ENCODE measurements around the gene C19orf38. TPM values are rescaled to one million over a fixed set of nuclear protein-coding genes. Genes with fewer than 3 reads are reported as not detected.

Gene C19orf38
- total and polyA plus RNA-seq, 2 of the 4 experiments (the other 2 are of a cell fraction), result 0.18 to 0.19 TPM

GRCh38 chr19:10808937-10809649 lies 39.1 kb upstream of the C19orf38 start:
- Histone ChIP-seq H2BK15ac (ENCODE audit: low read depth, low read length) (no peak overlapping the region), H2BK120ac (ENCODE audit: low read depth, low read length) (no peak overlapping the region), H3K27ac (ENCODE audit: insufficient read depth, low read length) (no peak overlapping the region), H3K4ac (ENCODE audit: low read depth, low read length) (no peak overlapping the region; the same call in 1 of the 2 replicates), H4K5ac (ENCODE audit: low read depth, low read length) (no peak overlapping the region), H3K79me1 (ENCODE audit: low read depth in 1 of 2, low read length in 2 of 2) (peaks cover 0 to 34% of the 10 kb centered on the region in 2 experiments; a peak in 2 of 4 replicates), H3K36me3 (ENCODE audit: control insufficient read depth, insufficient read depth, low read length) (peaks cover 59% of the 10 kb centered on the region), H4K91ac (ENCODE audit: insufficient read depth, low read depth, low read length) (no peak overlapping the region), H3K9me1 (ENCODE audit: insufficient read depth, low read length) (peaks cover 6% of the 10 kb centered on the region), H2BK20ac (ENCODE audit: low read depth, low read length) (no peak overlapping the region), H3K4me1 (ENCODE audit: control insufficient read depth, insufficient read depth, low read length) (peaks cover 7% of the 10 kb centered on the region), H4K8ac (ENCODE audit: low read depth in 2 of 2, low read length in 2 of 2) (no peak overlapping the region), H2AFZ (replicated peaks; ENCODE audit: low read length, poor library complexity) (no peak overlapping the region), H3K56ac (ENCODE audit: extremely low read depth, insufficient read depth, low read length) (no peak overlapping the region), H2AK9ac (replicated peaks; ENCODE audit: low read depth, low read length, poor library complexity) (peak overlapping the region; percentile 31), H3K18ac (ENCODE audit: low read depth, low read length) (no peak overlapping the region), H3K9me3 (ENCODE audit: control insufficient read depth, insufficient read depth, low read length) (no peaks in the 10 kb centered on the region), H4K20me1 (ENCODE audit: insufficient read depth, low read length) (no peaks in the 10 kb centered on the region; the same call in 1 of the 2 replicates), H3K23ac (ENCODE audit: low read depth, low read length) (no peak overlapping the region), H3K9ac (ENCODE audit: low read depth, low read length) (no peak overlapping the region), H2BK5ac (ENCODE audit: low read depth, low read length, poor library complexity, severe bottlenecking) (no peak overlapping the region), H2AK5ac (ENCODE audit: low read depth, low read length) (no peak overlapping the region), H3K4me2 (ENCODE audit: low read depth, low read length) (no peak overlapping the region), H3K4me3 (ENCODE audit: insufficient read depth, low read depth, low read length) (no peak overlapping the region), H3K14ac (replicated peaks; ENCODE audit: low read depth, low read length) (no peak overlapping the region), H3K27me3 (ENCODE audit: control insufficient read depth, insufficient read depth, low read length) (no peaks in the 10 kb centered on the region)
- in situ Hi-C loops (cut with MboI; ENCODE audit: low sequenced_read_pairs) (no loop called here), intact Hi-C loops (cut with micrococcal nuclease) (no loop called here), dilution Hi-C loops (cut with HindIII; ENCODE audit: low sequenced_read_pairs, unreplicated experiment) (no loop called here)
- TSS peak; percentile 14 for BruUV-seq (replicated peaks)
- ChIA-PET CTCF (no interaction called here), POLR2A (ENCODE audit: unreplicated experiment) (no interaction called here)
- 71% methylated on average over 1 of the region's 10 CpGs; no CpG with 5 or more reads in 1 of the 2 experiments for WGBS, 2 experiments (ENCODE audit: extremely low coverage in 2 of 2, insufficient read length in 1 of 2)
- ATAC-seq (ENCODE audit: low read depth) (no peak), DNase-seq (peak; percentile 21)
- TF ChIP-seq MAFK (IDR thresholded peaks at IDR 0.05; ENCODE audit: low read depth, low read length) (no peak), USF2 (IDR thresholded peaks at IDR 0.05; ENCODE audit: low read depth, low read length) (no peak), CTCF (conservative IDR thresholded peaks at IDR 0.05; ENCODE audit: low read depth, low read length) (no peak), RCOR1 (IDR thresholded peaks at IDR 0.05; ENCODE audit: insufficient replicate concordance, low read length) (no peak), MXI1 (IDR thresholded peaks at IDR 0.05; ENCODE audit: borderline replicate concordance, low read depth, low read length) (no peak), BHLHE40 (IDR thresholded peaks at IDR 0.05; ENCODE audit: low read depth, low read length) (no peak), FOS (IDR thresholded peaks at IDR 0.05; ENCODE audit: low read depth, low read length) (no peak), RAD21 (IDR thresholded peaks at IDR 0.05; ENCODE audit: low read length) (no peak), SMC3 (IDR thresholded peaks at IDR 0.05; ENCODE audit: low read depth, low read length) (no peak), ELK1 (IDR thresholded peaks at IDR 0.05; ENCODE audit: borderline replicate concordance, low read depth, low read length) (no peak), CEBPB (IDR thresholded peaks at IDR 0.05; ENCODE audit: low read depth, low read length) (no peak)

Measured in IMR-90 (cell line).